ENCODE results near the gene SALL2.

GRCh38 chr14:21476523-21476924, 49.6 kb downstream of the SALL2 start:
- no peak for TF ChIP-seq ZSCAN18 (CRISPR knock-in tag; IDR thresholded peaks at IDR 0.05)
- TF ChIP-seq USF2 (CRISPR knock-in tag; IDR thresholded peaks at IDR 0.05), result no peak
- no peak for TF ChIP-seq CTCF (IDR thresholded peaks at IDR 0.05)
- no peak for TF ChIP-seq SP1 (CRISPR knock-in tag; conservative IDR thresholded peaks at IDR 0.05)
- TF ChIP-seq FOXP1 (CRISPR knock-in tag; IDR thresholded peaks at IDR 0.05; ENCODE audit: borderline replicate concordance), result no peak
- no peak for TF ChIP-seq ZNF423 (CRISPR knock-in tag; IDR thresholded peaks at IDR 0.05)
- TF ChIP-seq NFE2L1 (CRISPR knock-in tag; IDR thresholded peaks at IDR 0.05), result no peak
- TF ChIP-seq CREM (CRISPR knock-in tag; IDR thresholded peaks at IDR 0.05), result no peak
- TF ChIP-seq ATF3 (CRISPR knock-in tag; conservative IDR thresholded peaks at IDR 0.05), result no peak
